GM06990 (cell line): ENCODE results near the gene SLC25A13.

ENCODE experiments used
- DNase-seq: peaks from one replicate; pipeline ENCODE4 v3.0.0-alpha.2; 2011; ENCODE audit not compliant: insufficient read length; ENCODE audit errors: extremely low read depth
- H3K27me3 ChIP-seq: replicated peaks from 2 replicates; pipeline ENCODE4 v1.6.0; 2011; ENCODE audit warnings: low read length; ENCODE audit not compliant: control insufficient read depth, insufficient read depth
- H3K36me3 ChIP-seq: 2 replicates; pipeline ENCODE4 v1.5.1; 2011; ENCODE audit warnings: low read length; ENCODE audit not compliant: control insufficient read depth, insufficient read depth
- H3K4me3 ChIP-seq: replicated peaks from 2 replicates; pipeline ENCODE4 v1.5.1; 2011; ENCODE audit warnings: low read depth, mild to moderate bottlenecking, control low read depth, low read length
- TF ChIP-seq, protein P1 (sequence below): IDR thresholded peaks from 2 replicates; pipeline ENCODE4 v1.5.1; 2011; ENCODE audit warnings: low read length, control low read depth, mild to moderate bottlenecking, inconsistent platforms; ENCODE audit not compliant: insufficient read depth, poor library complexity, severe bottlenecking

Gene SLC25A13

GRCh38 chr7:96151889-96152288, 170.0 kb downstream of the SLC25A13 start:
- H3K4me3 ChIP-seq: no peak overlapping the region
- TF ChIP-seq, protein P1, sequence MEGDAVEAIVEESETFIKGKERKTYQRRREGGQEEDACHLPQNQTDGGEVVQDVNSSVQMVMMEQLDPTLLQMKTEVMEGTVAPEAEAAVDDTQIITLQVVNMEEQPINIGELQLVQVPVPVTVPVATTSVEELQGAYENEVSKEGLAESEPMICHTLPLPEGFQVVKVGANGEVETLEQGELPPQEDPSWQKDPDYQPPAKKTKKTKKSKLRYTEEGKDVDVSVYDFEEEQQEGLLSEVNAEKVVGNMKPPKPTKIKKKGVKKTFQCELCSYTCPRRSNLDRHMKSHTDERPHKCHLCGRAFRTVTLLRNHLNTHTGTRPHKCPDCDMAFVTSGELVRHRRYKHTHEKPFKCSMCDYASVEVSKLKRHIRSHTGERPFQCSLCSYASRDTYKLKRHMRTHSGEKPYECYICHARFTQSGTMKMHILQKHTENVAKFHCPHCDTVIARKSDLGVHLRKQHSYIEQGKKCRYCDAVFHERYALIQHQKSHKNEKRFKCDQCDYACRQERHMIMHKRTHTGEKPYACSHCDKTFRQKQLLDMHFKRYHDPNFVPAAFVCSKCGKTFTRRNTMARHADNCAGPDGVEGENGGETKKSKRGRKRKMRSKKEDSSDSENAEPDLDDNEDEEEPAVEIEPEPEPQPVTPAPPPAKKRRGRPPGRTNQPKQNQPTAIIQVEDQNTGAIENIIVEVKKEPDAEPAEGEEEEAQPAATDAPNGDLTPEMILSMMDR: no peak
- no peaks in the 10 kb centered on the region; the same call in 1 of the 2 replicates for H3K36me3 ChIP-seq
- no peaks in the 10 kb centered on the region for H3K27me3 ChIP-seq
- DNase-seq: no peak

GRCh38 chr7:96144260-96144526, 177.7 kb downstream of the SLC25A13 start:
- TF ChIP-seq, protein P1: no peak
- no peaks in the 10 kb centered on the region; the same call in 1 of the 2 replicates for H3K36me3 ChIP-seq
- H3K27me3 ChIP-seq: no peaks in the 10 kb centered on the region
- H3K4me3 ChIP-seq: no peak overlapping the region
- DNase-seq: no peak

GRCh38 chr7:96143495-96144259, 178.2 kb downstream of the SLC25A13 start:
- DNase-seq: no peak
- H3K27me3 ChIP-seq: no peaks in the 10 kb centered on the region
- H3K36me3 ChIP-seq: no peaks in the 10 kb centered on the region; the same call in 1 of the 2 replicates
- H3K4me3 ChIP-seq: no peak overlapping the region
- TF ChIP-seq, protein P1: no peak

- Histone ChIP-seq H3K4me3 (no peak overlapping the region), H3K27me3 (no peaks in the 10 kb centered on the region), H3K36me3 (no peaks in the 10 kb centered on the region; the same call in 1 of the 2 replicates)
- no peak for DNase-seq
- TF ChIP-seq, protein P1: no peak
Observed at GRCh38 chr7:96136600-96137239, 185.2 kb downstream of the SLC25A13 start.

GRCh38 chr7:96135241-96135640, 186.7 kb downstream of the SLC25A13 start:
- Histone ChIP-seq H3K4me3 (no peak overlapping the region), H3K36me3 (no peaks in the 10 kb centered on the region; the same call in 1 of the 2 replicates), H3K27me3 (no peaks in the 10 kb centered on the region)
- TF ChIP-seq, protein P1: no peak
- DNase-seq: no peak

GRCh38 chr7:96131525-96131924, 190.4 kb downstream of the SLC25A13 start:
- H3K4me3 ChIP-seq: no peak overlapping the region
- H3K27me3 ChIP-seq: no peaks in the 10 kb centered on the region
- TF ChIP-seq, protein P1: no peak
- no peaks in the 10 kb centered on the region; the same call in 1 of the 2 replicates for H3K36me3 ChIP-seq
- no peak for DNase-seq
